Choroid plexus epithelial cell (primary cell): ENCODE results near the gene GALK1.

ENCODE experiments used
- DNase-seq: peaks from one replicate; pipeline ENCODE4 v3.0.0-alpha.2; 2010; ENCODE audit warnings: low read depth
- H3K4me3 ChIP-seq: 2 replicates; pipeline ENCODE4 v1.5.1; 2011; ENCODE audit warnings: low read depth, mild to moderate bottlenecking, control low read depth, low read length, moderate library complexity
- CTCF ChIP-seq: conservative IDR thresholded peaks from 2 replicates; pipeline ENCODE4 v1.5.1; 2011; ENCODE audit warnings: low read depth, mild to moderate bottlenecking, control low read depth, inconsistent platforms, low read length, moderate library complexity

GALK1 gene

GRCh38 chr17:75730065-75730464, 34.9 kb downstream of the GALK1 start:
- no peak overlapping the region for H3K4me3 ChIP-seq
- no peak for TF ChIP-seq CTCF
- no peak for DNase-seq

GRCh38 chr17:75729351-75729750, 35.6 kb downstream of the GALK1 start:
- no peak for DNase-seq
- TF ChIP-seq CTCF, result no peak
- H3K4me3 ChIP-seq, result no peak overlapping the region

- H3K4me3 ChIP-seq, result no peak overlapping the region
- no peak for DNase-seq
Measured at GRCh38 chr17:75727391-75727790, 37.6 kb downstream of the GALK1 start.

GRCh38 chr17:75725504-75725903, 39.5 kb downstream of the GALK1 start:
- no peak overlapping the region for H3K4me3 ChIP-seq
- no peak for TF ChIP-seq CTCF

More at GRCh38 chr17:75727391-75727790, 37.6 kb downstream of the GALK1 start:
- TF ChIP-seq CTCF, result no peak

GRCh38 chr17:75724016-75725003, 40.7 kb downstream of the GALK1 start:
- TF ChIP-seq CTCF, result no peak
- H3K4me3 ChIP-seq, result no peak overlapping the region
- DNase-seq, result no peak

More at GRCh38 chr17:75725504-75725903, 39.5 kb downstream of the GALK1 start:
- DNase-seq, result no peak

- H3K4me3 ChIP-seq, result no peak overlapping the region
- no peak for DNase-seq
- TF ChIP-seq CTCF, result no peak
Measured at GRCh38 chr17:75723171-75723930, 41.6 kb downstream of the GALK1 start.
